ENCODE results near the gene PDXDC1.
"Not testable (repeated sequence)": the region's sequence is repeated elsewhere in the genome, so short reads cannot be mapped to it uniquely, and the experiment has no call there.

PDXDC1 gene

GRCh38 chr16:15127641-15128425, 153.0 kb downstream of the PDXDC1 start:
- DNase-seq; H3K36me3 ChIP-seq; H3K9me3 ChIP-seq; H3K4me3 ChIP-seq (ENCODE audit: low read depth, low read length); H3K4me1 ChIP-seq; H3K27me3 ChIP-seq: not testable (repeated sequence)

- H3K4me1 ChIP-seq, result not testable (repeated sequence)
Observed at GRCh38 chr16:15130256-15130932, 155.6 kb downstream of the PDXDC1 start.

GRCh38 chr16:15130943-15131700, 156.3 kb downstream of the PDXDC1 start:
- DNase-seq; H3K4me3 ChIP-seq (ENCODE audit: low read depth, low read length); H3K9me3 ChIP-seq; H3K27me3 ChIP-seq; H3K36me3 ChIP-seq; H3K4me1 ChIP-seq: not testable (repeated sequence)

More at GRCh38 chr16:15130256-15130932, 155.6 kb downstream of the PDXDC1 start:
- not testable (repeated sequence) for H3K4me3 ChIP-seq (ENCODE audit: low read depth, low read length); H3K36me3 ChIP-seq; H3K27me3 ChIP-seq; H3K9me3 ChIP-seq; DNase-seq

- not testable (repeated sequence) for DNase-seq; H3K4me1 ChIP-seq; H3K36me3 ChIP-seq; H3K27me3 ChIP-seq; H3K9me3 ChIP-seq; H3K4me3 ChIP-seq (ENCODE audit: low read depth, low read length)
Observed at GRCh38 chr16:15132719-15133428, 158.0 kb downstream of the PDXDC1 start.

- H3K4me3 ChIP-seq (ENCODE audit: low read depth, low read length); H3K9me3 ChIP-seq; H3K4me1 ChIP-seq; H3K36me3 ChIP-seq; H3K27me3 ChIP-seq; DNase-seq: not testable (repeated sequence)
Observed at GRCh38 chr16:15133554-15133953, 158.7 kb downstream of the PDXDC1 start.

GRCh38 chr16:15134752-15135482, 160.1 kb downstream of the PDXDC1 start:
- not testable (repeated sequence) for H3K27me3 ChIP-seq; H3K9me3 ChIP-seq; H3K36me3 ChIP-seq; H3K4me3 ChIP-seq (ENCODE audit: low read depth, low read length); H3K4me1 ChIP-seq; DNase-seq

- H3K4me1 ChIP-seq; H3K36me3 ChIP-seq; H3K4me3 ChIP-seq (ENCODE audit: low read depth, low read length); H3K9me3 ChIP-seq; H3K27me3 ChIP-seq; DNase-seq: not testable (repeated sequence)
Observed at GRCh38 chr16:15135483-15136360, 160.9 kb downstream of the PDXDC1 start.

GRCh38 chr16:15137514-15137913, 162.7 kb downstream of the PDXDC1 start:
- H3K9me3 ChIP-seq; H3K27me3 ChIP-seq; DNase-seq; H3K4me1 ChIP-seq; H3K36me3 ChIP-seq; H3K4me3 ChIP-seq (ENCODE audit: low read depth, low read length): not testable (repeated sequence)

- H3K9me3 ChIP-seq; DNase-seq; H3K27me3 ChIP-seq; H3K4me3 ChIP-seq (ENCODE audit: low read depth, low read length); H3K36me3 ChIP-seq; H3K4me1 ChIP-seq: not testable (repeated sequence)
Observed at GRCh38 chr16:15140444-15141365, 165.9 kb downstream of the PDXDC1 start.
